PC-3 (cell line): ENCODE results near the gene PSAP. TPM values are rescaled to one million over a fixed set of nuclear protein-coding genes. Genes with fewer than 3 reads are reported as not detected.

Experiments used
- ATAC-seq: fragments of 200-7000 bp; cut with Tn5 transposase; 2 replicates; pipeline ENCODE4 v1.9.1; 2020; ENCODE audit warnings: mild to moderate bottlenecking, moderate library complexity
- BruUV-seq: library from RNA; stranded (reverse); fragments of 400-500 nt; replicated peaks from 2 replicates; lab custom pipeline; 2021; lab: Mats Ljungman, UMichigan
- CTCF ChIA-PET: fragments of 300-600 bp; sonication (Branson Sonifier 250); formaldehyde crosslinking; loops from one replicate; lab custom pipeline; 2022; ENCODE audit warnings: antibody characterized with exemption; lab: Charles Lee
- POLR2A ChIA-PET: fragments of 300-600 bp; sonication (Branson Sonifier 250); formaldehyde crosslinking; loops from one replicate; lab custom pipeline; 2022; ENCODE audit warnings: antibody characterized with exemption; ENCODE audit not compliant: unreplicated experiment; lab: Charles Lee
- DNase-seq: peaks from one replicate; pipeline ENCODE4 v3.0.0-alpha.2; 2015
- H2AFZ ChIP-seq: fragments of 300-600 bp; sonication (generic); 2 replicates; pipeline ENCODE4 v1.6.0; 2016; ENCODE audit warnings: antibody characterized with exemption, low read length
- H3F3A ChIP-seq: fragments of 300-600 bp; sonication (generic); one replicate; pipeline ENCODE4 v1.6.0; 2017; ENCODE audit warnings: antibody characterized with exemption, low read length, control low read depth, mild to moderate bottlenecking; ENCODE audit not compliant: unreplicated experiment
- H3K27ac ChIP-seq: fragments of 300-600 bp; sonication (generic); 2 replicates; pipeline ENCODE4 v1.5.1; 2016; ENCODE audit warnings: mild to moderate bottlenecking, low read length
- H3K27me3 ChIP-seq: fragments of 300-600 bp; sonication (generic); 2 replicates; pipeline ENCODE4 v1.6.1; 2016; ENCODE audit warnings: low read length, mixed read lengths
- H3K36me3 ChIP-seq: fragments of 300-600 bp; sonication (generic); 2 replicates; pipeline ENCODE4 v1.6.1; 2016; ENCODE audit warnings: low read depth, mixed run types, low read length, mixed read lengths
- H3K4me1 ChIP-seq: fragments of 300-600 bp; sonication (generic); 2 replicates; pipeline ENCODE4 v1.5.1; 2016; ENCODE audit warnings: low read length; ENCODE audit not compliant: insufficient read depth
- H3K4me2 ChIP-seq: fragments of 300-600 bp; sonication (generic); 2 replicates; pipeline ENCODE4 v1.6.0; 2016; ENCODE audit warnings: low read length
- H3K4me3 ChIP-seq: fragments of 300-600 bp; sonication (generic); 2 replicates; pipeline ENCODE4 v1.5.1; 2016; ENCODE audit warnings: mild to moderate bottlenecking, low read length, mixed read lengths
- H3K79me2 ChIP-seq: fragments of 300-600 bp; sonication (generic); 2 replicates; pipeline ENCODE4 v1.6.1; 2017; ENCODE audit warnings: low read length, mixed read lengths
- H3K9ac ChIP-seq: fragments of 300-600 bp; sonication (generic); 2 replicates; pipeline ENCODE4 v1.6.0; 2016; ENCODE audit warnings: mild to moderate bottlenecking, low read length
- H3K9me2 ChIP-seq: fragments of 300-600 bp; sonication (generic); replicated peaks from 2 replicates; pipeline ENCODE4 v1.6.1; 2016; ENCODE audit warnings: mixed run types, low read length, mixed read lengths
- H3K9me3 ChIP-seq: fragments of 300-600 bp; sonication (generic); 2 replicates; pipeline ENCODE4 v1.6.1; 2016; ENCODE audit warnings: low read length, mixed read lengths
- H4K20me1 ChIP-seq: fragments of 300-600 bp; sonication (generic); 2 replicates; pipeline ENCODE4 v1.6.1; 2016; ENCODE audit warnings: low read length, mixed read lengths
- EZH2 ChIP-seq: fragments of 300-600 bp; sonication (generic); IDR thresholded peaks from one replicate; pipeline ENCODE4 v1.6.1; 2017; ENCODE audit warnings: antibody characterized with exemption, mild to moderate bottlenecking, low read length; ENCODE audit not compliant: unreplicated experiment
- EZH2phosphoT487 ChIP-seq: fragments of 300-600 bp; sonication (generic); IDR thresholded peaks from 2 replicates; pipeline ENCODE4 v1.6.1; 2018; ENCODE audit warnings: mild to moderate bottlenecking, antibody characterized with exemption, low read length, borderline replicate concordance
- intact Hi-C: fragments of 100-400 bp; cut with micrococcal nuclease; formaldehyde crosslinking; loops from 2 replicates; pipeline ENCODE4 v1.9.0; 2023
- total RNA-seq: library from RNA; depleted of rRNA; stranded (reverse); fragments of >200 nt; gene quantifications from 2 replicates; pipeline ENCODE4 v1.2.3, GENCODE V29; 2014
- TF ChIP-seq, protein P1 (sequence below): fragments of 300-600 bp; sonication (generic); conservative IDR thresholded peaks from 2 replicates; pipeline ENCODE4 v1.5.1; 2017; ENCODE audit warnings: antibody characterized with exemption, low read depth, mild to moderate bottlenecking, low read length

PSAP gene
- total RNA-seq, 1 experiment from 2014 or later, result 334 TPM

DNA sequence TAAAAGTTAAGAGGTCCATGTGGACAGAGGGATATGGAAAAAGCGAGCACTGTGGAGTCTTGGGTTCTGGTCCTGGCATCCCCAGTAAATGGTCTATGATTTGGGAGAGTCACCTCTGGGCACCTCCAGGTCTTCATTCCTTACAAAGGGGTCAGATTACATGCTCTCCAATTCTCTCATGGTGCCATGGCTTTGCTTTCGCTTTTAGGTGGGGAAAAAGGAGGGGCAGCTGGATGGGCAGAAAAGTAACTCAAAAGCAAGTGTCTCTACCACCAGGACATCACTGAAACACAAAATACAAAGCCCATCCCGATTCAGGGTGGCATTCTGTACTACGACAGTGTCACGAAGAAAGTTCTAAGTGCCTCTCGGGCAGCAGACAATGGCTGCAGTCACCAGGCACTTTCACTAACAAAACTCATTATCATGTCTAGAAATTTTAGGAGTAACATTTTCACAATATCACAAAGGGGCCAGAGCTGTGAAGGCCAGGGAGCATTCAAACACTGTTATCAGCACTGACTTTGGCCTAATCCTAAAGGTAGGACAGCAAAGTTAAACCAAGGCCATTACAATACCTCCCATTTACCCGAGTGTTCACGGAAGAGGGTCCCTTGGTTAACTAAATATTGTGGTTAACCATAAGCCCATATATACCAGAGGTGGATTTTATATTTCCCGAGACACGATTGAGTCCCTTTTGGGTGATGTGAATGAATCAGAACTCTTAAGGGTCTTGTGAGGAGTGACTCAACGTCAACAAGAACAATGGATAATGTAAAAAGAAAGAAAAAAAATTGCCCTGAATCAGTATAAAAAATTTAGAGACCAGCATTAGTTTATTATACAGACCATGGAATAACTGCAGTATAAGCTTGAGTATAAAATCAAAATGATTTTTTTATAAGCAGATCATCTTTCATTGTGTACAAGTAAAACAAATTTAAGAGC is 2.5 kb downstream of the PSAP start:
- H3K36me3 ChIP-seq, result no peaks in the 10 kb centered on the region
- peak overlapping the region; percentile 51 for H3K27ac ChIP-seq
- no peaks in the 10 kb centered on the region for H3F3A ChIP-seq
- ChIA-PET CTCF (no interaction called here), POLR2A (no interaction called here)
- no peaks in the 10 kb centered on the region for H3K9me3 ChIP-seq
- H3K4me3 ChIP-seq, result peak overlapping the region; percentile 94
- H3K4me2 ChIP-seq, result peak overlapping the region; percentile 93
- intact Hi-C loops, result no loop called here
- no peaks in the 10 kb centered on the region for H3K9me2 ChIP-seq
- peaks cover 74% of the 10 kb centered on the region for H3K79me2 ChIP-seq
- no peaks in the 10 kb centered on the region for H3K27me3 ChIP-seq
- ATAC-seq (peak; percentile 17; the same call in 1 of the 2 replicates), DNase-seq (peak; percentile 49)
- TF ChIP-seq EZH2 (no peak), EZH2phosphoT487 (no peak)
- TF ChIP-seq, protein P1, sequence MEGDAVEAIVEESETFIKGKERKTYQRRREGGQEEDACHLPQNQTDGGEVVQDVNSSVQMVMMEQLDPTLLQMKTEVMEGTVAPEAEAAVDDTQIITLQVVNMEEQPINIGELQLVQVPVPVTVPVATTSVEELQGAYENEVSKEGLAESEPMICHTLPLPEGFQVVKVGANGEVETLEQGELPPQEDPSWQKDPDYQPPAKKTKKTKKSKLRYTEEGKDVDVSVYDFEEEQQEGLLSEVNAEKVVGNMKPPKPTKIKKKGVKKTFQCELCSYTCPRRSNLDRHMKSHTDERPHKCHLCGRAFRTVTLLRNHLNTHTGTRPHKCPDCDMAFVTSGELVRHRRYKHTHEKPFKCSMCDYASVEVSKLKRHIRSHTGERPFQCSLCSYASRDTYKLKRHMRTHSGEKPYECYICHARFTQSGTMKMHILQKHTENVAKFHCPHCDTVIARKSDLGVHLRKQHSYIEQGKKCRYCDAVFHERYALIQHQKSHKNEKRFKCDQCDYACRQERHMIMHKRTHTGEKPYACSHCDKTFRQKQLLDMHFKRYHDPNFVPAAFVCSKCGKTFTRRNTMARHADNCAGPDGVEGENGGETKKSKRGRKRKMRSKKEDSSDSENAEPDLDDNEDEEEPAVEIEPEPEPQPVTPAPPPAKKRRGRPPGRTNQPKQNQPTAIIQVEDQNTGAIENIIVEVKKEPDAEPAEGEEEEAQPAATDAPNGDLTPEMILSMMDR, result no peak
- H3K9ac ChIP-seq, result peak overlapping the region; percentile 93
- peaks cover 22% of the 10 kb centered on the region; the same call in 1 of the 2 replicates for H3K4me1 ChIP-seq
- H4K20me1 ChIP-seq, result peaks cover 45% of the 10 kb centered on the region
- H2AFZ ChIP-seq, result no peak overlapping the region
- no TSS peak for BruUV-seq

DNA sequence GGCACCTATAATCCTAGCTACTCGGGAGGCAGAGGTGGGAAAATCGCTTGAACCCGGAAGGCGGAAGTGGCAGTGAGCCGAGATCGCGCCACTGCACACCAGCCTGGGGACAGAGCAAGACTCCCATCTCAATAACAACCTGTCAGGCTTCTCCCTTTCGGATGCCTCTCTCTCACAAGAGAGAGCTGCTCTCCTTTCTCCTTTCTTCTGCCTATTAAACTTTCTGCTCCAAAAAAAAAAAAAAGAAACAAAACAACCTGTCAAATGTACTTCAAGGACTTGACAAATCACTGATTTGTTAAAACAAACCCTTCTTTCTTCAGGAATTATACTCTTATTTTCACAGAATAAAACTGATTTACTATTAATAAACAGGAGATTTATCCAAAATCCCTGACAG is 3.6 kb downstream of the PSAP start:
- peaks cover 86% of the 10 kb centered on the region for H3K79me2 ChIP-seq
- no peak overlapping the region for H2AFZ ChIP-seq
- H3K9ac ChIP-seq, result no peak overlapping the region
- ChIA-PET POLR2A (no interaction called here), CTCF (interaction anchor here (0.6 kb wide), 1 partner anchor 8 kb away, joined by 4 read pairs; no protein-coding TSS in a partner anchor)
- H4K20me1 ChIP-seq, result peaks cover 47% of the 10 kb centered on the region
- TF ChIP-seq EZH2 (no peak), EZH2phosphoT487 (no peak)
- TF ChIP-seq, protein P1, result no peak
- H3F3A ChIP-seq, result no peaks in the 10 kb centered on the region
- no peaks in the 10 kb centered on the region for H3K9me3 ChIP-seq
- no peaks in the 10 kb centered on the region for H3K27me3 ChIP-seq
- H3K9me2 ChIP-seq, result no peaks in the 10 kb centered on the region
- H3K4me1 ChIP-seq, result peaks cover 22% of the 10 kb centered on the region; the same call in 1 of the 2 replicates
- DNase-seq (no peak), ATAC-seq (no peak)
- H3K27ac ChIP-seq, result no peak overlapping the region
- no peak overlapping the region for H3K4me3 ChIP-seq
- intact Hi-C loops, result no loop called here
- H3K36me3 ChIP-seq, result no peaks in the 10 kb centered on the region
- BruUV-seq, result no TSS peak
- H3K4me2 ChIP-seq, result no peak overlapping the region; the same call in 1 of the 2 replicates
